Measurements from ENCODE around the gene PEMT. TPM values are rescaled to one million over a fixed set of nuclear protein-coding genes. Genes with fewer than 3 reads are reported as not detected.
"Not testable (repeated sequence)": the region's sequence is repeated elsewhere in the genome, so short reads cannot be mapped to it uniquely, and the experiment has no call there.

PEMT gene
- total RNA-seq, 1 experiment from 2014 or later = 29.5 TPM

DNA sequence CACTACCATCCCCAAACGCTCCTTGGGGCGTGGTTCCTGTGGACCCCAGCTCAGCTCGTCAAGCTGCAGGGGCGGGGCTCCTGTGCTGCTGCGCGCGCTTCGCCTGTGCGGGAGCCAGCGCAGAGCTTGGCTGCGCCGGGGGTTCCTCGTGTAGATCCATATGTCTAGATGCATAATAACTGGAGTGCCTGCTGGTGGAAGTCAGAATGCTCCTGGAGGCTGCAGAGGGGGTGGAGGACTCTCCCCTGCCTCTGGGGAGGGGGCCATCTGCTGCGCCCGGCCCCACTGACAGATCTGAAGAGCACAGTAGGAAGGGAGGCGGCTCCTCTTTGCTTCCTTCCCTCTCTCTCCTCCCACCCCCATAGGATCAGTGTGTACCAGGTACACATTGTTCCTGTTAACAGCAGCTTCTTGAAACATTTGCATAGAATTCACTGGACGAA lies 99.9 kb downstream of the PEMT start:
- Histone ChIP-seq H3K4me3 (ENCODE audit: low read depth, low read length) (no peak overlapping the region), H3K27me3 (replicated peaks; ENCODE audit: control insufficient read depth, insufficient read depth, low read length) (no peaks in the 10 kb centered on the region), H3K36me3 (ENCODE audit: control insufficient read depth, insufficient read depth, low read length) (peaks cover 2% of the 10 kb centered on the region), H3K9me3 (no peaks in the 10 kb centered on the region), H3K4me1 (no peaks in the 10 kb centered on the region)
- TF ChIP-seq, protein P1, sequence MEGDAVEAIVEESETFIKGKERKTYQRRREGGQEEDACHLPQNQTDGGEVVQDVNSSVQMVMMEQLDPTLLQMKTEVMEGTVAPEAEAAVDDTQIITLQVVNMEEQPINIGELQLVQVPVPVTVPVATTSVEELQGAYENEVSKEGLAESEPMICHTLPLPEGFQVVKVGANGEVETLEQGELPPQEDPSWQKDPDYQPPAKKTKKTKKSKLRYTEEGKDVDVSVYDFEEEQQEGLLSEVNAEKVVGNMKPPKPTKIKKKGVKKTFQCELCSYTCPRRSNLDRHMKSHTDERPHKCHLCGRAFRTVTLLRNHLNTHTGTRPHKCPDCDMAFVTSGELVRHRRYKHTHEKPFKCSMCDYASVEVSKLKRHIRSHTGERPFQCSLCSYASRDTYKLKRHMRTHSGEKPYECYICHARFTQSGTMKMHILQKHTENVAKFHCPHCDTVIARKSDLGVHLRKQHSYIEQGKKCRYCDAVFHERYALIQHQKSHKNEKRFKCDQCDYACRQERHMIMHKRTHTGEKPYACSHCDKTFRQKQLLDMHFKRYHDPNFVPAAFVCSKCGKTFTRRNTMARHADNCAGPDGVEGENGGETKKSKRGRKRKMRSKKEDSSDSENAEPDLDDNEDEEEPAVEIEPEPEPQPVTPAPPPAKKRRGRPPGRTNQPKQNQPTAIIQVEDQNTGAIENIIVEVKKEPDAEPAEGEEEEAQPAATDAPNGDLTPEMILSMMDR (IDR thresholded peaks at IDR 0.05; ENCODE audit: insufficient read depth in 1 of 2, low read depth in 1 of 2, low read length in 1 of 2, severe bottlenecking in 1 of 2, unreplicated experiment in 1 of 2) = no peak
- Mint-ChIP-seq H3K36me3 (ENCODE audit: insufficient read depth, unreplicated experiment) (peaks cover 68% of the 10 kb centered on the region), H3K9me3 (ENCODE audit: unreplicated experiment) (no peaks in the 10 kb centered on the region), H3K27me3 (ENCODE audit: insufficient read depth, unreplicated experiment) (no peaks in the 10 kb centered on the region), H3K4me3 (ENCODE audit: unreplicated experiment) (no peak overlapping the region), H3K4me1 (ENCODE audit: low read depth, unreplicated experiment) (peaks cover 12% of the 10 kb centered on the region), H3K27ac (ENCODE audit: unreplicated experiment) (peak overlapping the region; percentile 19)
- DNase-seq = no peak
- no TSS peak for BruUV-seq (replicated peaks)
- CTCF ChIA-PET = interaction anchor here (1.3 kb wide), 1 partner anchor 104 kb away, joined by 4 read pairs; no protein-coding TSS in a partner anchor
- intact Hi-C loops (cut with micrococcal nuclease; ENCODE audit: unreplicated experiment) = no loop called here
- POLR2A ChIA-PET = no interaction called here

DNA sequence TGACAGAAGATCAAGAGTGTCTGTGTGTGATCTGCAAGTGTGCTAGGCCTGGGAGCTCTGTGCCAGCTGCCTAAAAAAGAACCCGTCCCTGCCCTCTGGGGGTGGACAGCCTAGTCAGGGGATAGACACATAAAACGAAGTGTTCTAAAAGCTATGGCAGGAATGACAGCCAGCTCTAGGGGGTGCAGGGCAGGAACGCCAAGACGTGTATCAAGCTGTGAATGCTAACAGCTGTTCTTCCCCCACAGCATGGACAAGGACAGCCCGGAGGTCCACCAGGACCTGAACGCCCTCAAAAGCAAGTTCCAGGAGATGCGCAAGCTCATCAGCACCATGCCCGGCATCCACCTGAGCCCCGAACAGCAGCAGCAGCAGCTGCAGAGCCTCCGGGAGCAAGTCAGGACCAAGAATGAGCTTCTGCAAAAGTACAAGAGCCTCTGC lies 100.5 kb downstream of the PEMT start:
- Histone ChIP-seq H3K9me3 (no peaks in the 10 kb centered on the region), H3K36me3 (ENCODE audit: control insufficient read depth, insufficient read depth, low read length) (peaks cover 2% of the 10 kb centered on the region), H3K4me1 (no peaks in the 10 kb centered on the region), H3K27me3 (replicated peaks; ENCODE audit: control insufficient read depth, insufficient read depth, low read length) (no peaks in the 10 kb centered on the region), H3K4me3 (ENCODE audit: low read depth, low read length) (no peak overlapping the region)
- no peaks in the 10 kb centered on the region for H3K27me3 Mint-ChIP-seq (ENCODE audit: insufficient read depth, unreplicated experiment)
- no peaks in the 10 kb centered on the region for H3K9me3 Mint-ChIP-seq (ENCODE audit: unreplicated experiment)
- TF ChIP-seq, protein P1 (IDR thresholded peaks at IDR 0.05; ENCODE audit: insufficient read depth in 1 of 2, low read depth in 1 of 2, low read length in 1 of 2, severe bottlenecking in 1 of 2, unreplicated experiment in 1 of 2) = no peak
- peaks cover 12% of the 10 kb centered on the region for H3K4me1 Mint-ChIP-seq (ENCODE audit: low read depth, unreplicated experiment)
- peaks cover 68% of the 10 kb centered on the region for H3K36me3 Mint-ChIP-seq (ENCODE audit: insufficient read depth, unreplicated experiment)
- POLR2A ChIA-PET = no interaction called here
- CTCF ChIA-PET = interaction anchor here (0.9 to 1.3 kb wide), 2 partner anchors 62 to 103 kb away, joined by 3 to 4 read pairs; no protein-coding TSS in a partner anchor
- no peak overlapping the region for H3K27ac Mint-ChIP-seq (ENCODE audit: unreplicated experiment)
- no TSS peak for BruUV-seq (replicated peaks)
- no peak overlapping the region for H3K4me3 Mint-ChIP-seq (ENCODE audit: unreplicated experiment)
- no peak for DNase-seq
- intact Hi-C loops (cut with micrococcal nuclease; ENCODE audit: unreplicated experiment) = no loop called here

DNA sequence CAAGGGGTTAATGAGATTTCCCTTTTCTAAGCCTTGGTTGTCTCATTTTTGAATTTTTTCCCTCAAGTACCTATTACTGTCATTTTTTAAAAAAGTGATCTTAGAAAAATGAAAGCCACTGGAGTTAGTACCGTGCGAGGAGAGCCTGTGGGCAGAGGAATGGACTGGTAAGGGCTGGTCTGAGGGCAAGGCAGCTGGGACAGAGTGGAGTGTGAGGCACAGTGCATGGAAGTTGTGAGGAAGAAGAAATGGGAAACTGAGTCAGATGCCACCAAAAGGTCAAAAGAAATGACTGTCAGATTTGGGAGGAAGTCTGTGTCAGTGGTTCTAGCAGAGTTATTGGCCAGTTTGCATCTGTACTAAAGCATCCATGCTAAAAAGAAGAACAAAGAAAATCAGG lies 103.5 kb downstream of the PEMT start:
- intact Hi-C loops (cut with micrococcal nuclease; ENCODE audit: unreplicated experiment) = no loop called here
- H3K9me3 Mint-ChIP-seq (ENCODE audit: unreplicated experiment) = no peaks in the 10 kb centered on the region
- no peaks in the 10 kb centered on the region for H3K9me3 ChIP-seq
- ChIA-PET CTCF (no interaction called here), POLR2A (no interaction called here)
- H3K36me3 Mint-ChIP-seq (ENCODE audit: insufficient read depth, unreplicated experiment) = peaks cover 54% of the 10 kb centered on the region
- H3K4me3 ChIP-seq (ENCODE audit: low read depth, low read length) = no peak overlapping the region
- DNase-seq = no peak
- no peak overlapping the region for H3K27ac Mint-ChIP-seq (ENCODE audit: unreplicated experiment)
- H3K4me3 Mint-ChIP-seq (ENCODE audit: unreplicated experiment) = no peak overlapping the region
- TF ChIP-seq, protein P1 (IDR thresholded peaks at IDR 0.05; ENCODE audit: insufficient read depth in 1 of 2, low read depth in 1 of 2, low read length in 1 of 2, severe bottlenecking in 1 of 2, unreplicated experiment in 1 of 2) = no peak
- no peaks in the 10 kb centered on the region for H3K4me1 ChIP-seq
- no TSS peak for BruUV-seq (replicated peaks)
- H3K4me1 Mint-ChIP-seq (ENCODE audit: low read depth, unreplicated experiment) = peaks cover 6% of the 10 kb centered on the region
- peaks cover 5% of the 10 kb centered on the region for H3K36me3 ChIP-seq (ENCODE audit: control insufficient read depth, insufficient read depth, low read length)
- no peaks in the 10 kb centered on the region for H3K27me3 Mint-ChIP-seq (ENCODE audit: insufficient read depth, unreplicated experiment)
- H3K27me3 ChIP-seq (replicated peaks; ENCODE audit: control insufficient read depth, insufficient read depth, low read length) = no peaks in the 10 kb centered on the region

DNA sequence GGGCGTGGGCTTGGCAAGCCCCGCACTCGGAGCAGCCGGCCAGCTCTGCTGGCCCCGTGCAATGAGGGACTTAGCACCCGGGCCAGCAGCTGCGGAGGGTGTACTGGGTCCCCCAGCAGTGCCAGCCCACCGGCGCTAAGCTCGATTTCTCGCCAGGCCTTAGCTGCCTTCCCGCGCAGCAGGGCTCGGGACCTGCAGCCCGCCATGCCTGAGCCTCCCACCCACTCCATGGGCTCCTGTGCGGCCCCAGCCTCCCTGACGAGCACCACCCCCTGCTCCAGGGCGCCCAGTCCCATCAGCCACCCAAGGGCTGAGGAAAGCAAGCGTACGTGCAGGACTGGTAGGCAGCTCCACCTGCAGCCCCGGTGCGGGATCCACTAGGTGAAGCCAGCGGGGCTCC lies 105.1 kb downstream of the PEMT start:
- H3K27me3 Mint-ChIP-seq (ENCODE audit: insufficient read depth, unreplicated experiment); H3K9me3 ChIP-seq; H3K4me3 ChIP-seq (ENCODE audit: low read depth, low read length); H3K27me3 ChIP-seq (replicated peaks; ENCODE audit: control insufficient read depth, insufficient read depth, low read length); H3K9me3 Mint-ChIP-seq (ENCODE audit: unreplicated experiment); CTCF ChIA-PET; DNase-seq; POLR2A ChIA-PET; H3K27ac Mint-ChIP-seq (ENCODE audit: unreplicated experiment); H3K4me1 Mint-ChIP-seq (ENCODE audit: low read depth, unreplicated experiment); BruUV-seq (replicated peaks); H3K36me3 ChIP-seq (ENCODE audit: control insufficient read depth, insufficient read depth, low read length); H3K4me1 ChIP-seq; intact Hi-C loops (cut with micrococcal nuclease; ENCODE audit: unreplicated experiment); H3K4me3 Mint-ChIP-seq (ENCODE audit: unreplicated experiment): not testable (repeated sequence)
- H3K36me3 Mint-ChIP-seq (ENCODE audit: insufficient read depth, unreplicated experiment) = peaks cover 44% of the 10 kb centered on the region
